Esophagus squamous epithelium (tissue), 4 donors: ENCODE data around the gene SGMS1.

ENCODE experiments used
- POLR2A ChIP-seq, 4 donors: fragments of 450-650 bp; IDR thresholded peaks; one replicate each; pipeline ENCODE4 v1.6.1; 2017; ENCODE audit warnings: antibody characterized with exemption in 4 of 4, mild to moderate bottlenecking in 4 of 4, moderate library complexity in 3 of 4
- TF ChIP-seq, protein P1 (sequence below), 6 experiments: fragments of 450-650 bp in 4 of 6; fragments of 200-600 bp in 2 of 6; sonication (generic) in 2 of 6; IDR thresholded peaks; one replicate each; pipeline ENCODE4 v1.5.1; 2016 to 2019; ENCODE audit warnings: antibody characterized with exemption in 6 of 6, mild to moderate bottlenecking in 4 of 6, moderate library complexity in 4 of 6

DNA sequence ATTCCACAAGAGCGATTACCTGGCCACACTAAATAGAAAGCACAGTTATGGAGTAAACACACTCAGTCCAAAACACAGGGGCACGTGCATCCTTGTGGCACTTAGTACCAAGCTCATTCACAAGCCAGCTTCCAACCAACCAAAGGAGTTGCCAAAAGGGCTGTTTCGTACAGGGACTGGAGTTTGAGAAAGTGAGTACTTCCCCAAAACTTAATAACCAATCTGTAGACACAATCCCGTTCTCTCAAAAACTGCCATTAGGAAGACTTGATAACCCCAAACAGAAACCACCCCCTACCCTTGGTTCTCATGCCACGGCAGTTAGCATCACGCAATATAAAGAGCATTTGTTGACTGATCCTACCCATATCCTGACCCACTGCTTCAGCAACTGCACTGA is 206.3 kb downstream of the SGMS1 start:
- TF ChIP-seq, protein P1, sequence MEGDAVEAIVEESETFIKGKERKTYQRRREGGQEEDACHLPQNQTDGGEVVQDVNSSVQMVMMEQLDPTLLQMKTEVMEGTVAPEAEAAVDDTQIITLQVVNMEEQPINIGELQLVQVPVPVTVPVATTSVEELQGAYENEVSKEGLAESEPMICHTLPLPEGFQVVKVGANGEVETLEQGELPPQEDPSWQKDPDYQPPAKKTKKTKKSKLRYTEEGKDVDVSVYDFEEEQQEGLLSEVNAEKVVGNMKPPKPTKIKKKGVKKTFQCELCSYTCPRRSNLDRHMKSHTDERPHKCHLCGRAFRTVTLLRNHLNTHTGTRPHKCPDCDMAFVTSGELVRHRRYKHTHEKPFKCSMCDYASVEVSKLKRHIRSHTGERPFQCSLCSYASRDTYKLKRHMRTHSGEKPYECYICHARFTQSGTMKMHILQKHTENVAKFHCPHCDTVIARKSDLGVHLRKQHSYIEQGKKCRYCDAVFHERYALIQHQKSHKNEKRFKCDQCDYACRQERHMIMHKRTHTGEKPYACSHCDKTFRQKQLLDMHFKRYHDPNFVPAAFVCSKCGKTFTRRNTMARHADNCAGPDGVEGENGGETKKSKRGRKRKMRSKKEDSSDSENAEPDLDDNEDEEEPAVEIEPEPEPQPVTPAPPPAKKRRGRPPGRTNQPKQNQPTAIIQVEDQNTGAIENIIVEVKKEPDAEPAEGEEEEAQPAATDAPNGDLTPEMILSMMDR (IDR thresholded peaks at IDR 0.05) = no peak
- no peak for TF ChIP-seq POLR2A (IDR thresholded peaks at IDR 0.05)
